Activated T-cell treated with anti-CD3 and anti-CD28 coated beads, Interleukin-2, amount 50 U/mL, for 24 hours (primary cell): ENCODE measurements around the gene LHPP.
"Not testable (repeated sequence)": the region's sequence is repeated elsewhere in the genome, so short reads cannot be mapped to it uniquely, and the experiment has no call there.

Source experiments
- DNase-seq: peaks from one replicate; pipeline ENCODE4 v3.0.0-alpha.2; 2020
- H3K27ac Mint-ChIP-seq: 2 replicates; pipeline ENCODE4 v1.8.0; 2020; ENCODE audit warnings: mild to moderate bottlenecking, mixed read lengths
- H3K27me3 Mint-ChIP-seq: 2 replicates; pipeline ENCODE4 v1.8.0; 2020; ENCODE audit warnings: mixed read lengths
- H3K36me3 Mint-ChIP-seq: 2 replicates; pipeline ENCODE4 v1.8.0; 2020; ENCODE audit warnings: low read depth, mixed read lengths
- H3K4me1 Mint-ChIP-seq: 2 replicates; pipeline ENCODE4 v1.8.0; 2020; ENCODE audit warnings: low read depth, mixed read lengths
- H3K4me3 Mint-ChIP-seq: 2 replicates; pipeline ENCODE4 v1.8.0; 2020; ENCODE audit warnings: mild to moderate bottlenecking, moderate library complexity, mixed read lengths
- H3K9me3 Mint-ChIP-seq: 2 replicates; pipeline ENCODE4 v1.8.0; 2020; ENCODE audit warnings: mixed read lengths

Gene LHPP

DNA sequence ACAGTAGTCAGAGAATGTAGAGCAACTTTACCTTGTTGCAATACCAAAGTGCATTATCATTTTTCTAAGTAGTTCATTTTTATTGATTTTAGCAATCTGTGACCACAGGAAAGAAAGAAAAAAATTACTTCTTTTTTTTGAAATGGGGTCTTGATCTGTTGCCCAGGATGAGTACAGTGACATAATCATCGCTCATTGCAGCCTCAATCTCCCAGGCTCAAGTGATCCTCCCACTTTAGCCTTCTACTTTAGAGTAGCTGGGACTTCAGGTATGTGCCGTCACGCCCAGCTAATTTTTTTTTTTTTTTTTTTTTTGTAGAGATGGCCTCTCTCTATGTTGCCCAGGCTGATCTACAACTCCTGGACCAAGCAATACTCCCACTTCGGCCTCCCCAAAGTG is 31.5 kb upstream of the LHPP start:
- no peaks in the 10 kb centered on the region for H3K4me1 Mint-ChIP-seq
- H3K4me3 Mint-ChIP-seq, result no peak overlapping the region
- no peak for DNase-seq
- no peaks in the 10 kb centered on the region for H3K36me3 Mint-ChIP-seq
- no peaks in the 10 kb centered on the region for H3K9me3 Mint-ChIP-seq
- H3K27me3 Mint-ChIP-seq, result peaks cover 11% of the 10 kb centered on the region
- H3K27ac Mint-ChIP-seq, result no peak overlapping the region

DNA sequence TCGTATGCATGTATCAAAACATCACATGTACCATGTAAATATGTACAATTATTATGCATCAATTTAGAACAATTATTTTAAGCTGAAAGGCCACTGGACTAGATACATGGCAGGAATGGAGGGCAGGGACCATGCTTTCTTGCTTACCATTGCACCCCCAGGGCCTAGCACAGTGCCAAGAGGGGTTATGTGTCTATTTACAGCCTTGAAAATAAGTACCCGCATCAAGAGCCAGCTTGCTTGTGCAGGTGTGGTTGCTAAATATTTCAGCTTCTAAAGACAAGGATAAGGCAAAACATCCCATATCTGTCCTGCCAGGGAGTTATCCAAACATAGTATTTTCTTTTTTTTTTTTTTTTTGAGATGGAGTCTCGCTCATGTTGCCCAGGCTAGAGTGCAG is 28.2 kb upstream of the LHPP start:
- Mint-ChIP-seq H3K4me1 (peaks cover 3% of the 10 kb centered on the region), H3K36me3 (no peaks in the 10 kb centered on the region), H3K27ac (no peak overlapping the region), H3K4me3 (no peak overlapping the region), H3K27me3 (peaks cover 10% of the 10 kb centered on the region), H3K9me3 (no peaks in the 10 kb centered on the region)
- no peak for DNase-seq

DNA sequence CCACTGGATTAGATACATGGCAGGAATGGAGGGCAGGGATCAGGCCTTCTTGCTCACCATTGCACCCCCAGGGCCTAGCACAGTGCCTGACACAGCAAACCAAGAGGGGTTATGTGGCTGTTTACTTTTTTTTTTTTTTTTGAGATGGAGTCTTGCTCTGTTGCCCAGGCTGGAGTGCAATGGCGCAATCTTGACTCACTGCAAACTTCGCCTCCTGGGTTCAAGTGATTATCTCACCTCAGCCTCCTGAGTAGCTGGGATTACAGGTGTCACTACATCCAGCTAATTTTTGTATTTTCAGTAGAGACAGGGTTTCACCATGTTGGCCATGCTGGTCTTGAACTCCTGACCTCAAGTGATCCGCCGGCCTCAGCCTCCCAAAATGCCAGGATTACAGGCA is 25.9 kb upstream of the LHPP start:
- not testable (repeated sequence) for H3K4me1 Mint-ChIP-seq, H3K27me3 Mint-ChIP-seq, DNase-seq, H3K9me3 Mint-ChIP-seq, H3K27ac Mint-ChIP-seq, H3K4me3 Mint-ChIP-seq, H3K36me3 Mint-ChIP-seq

DNA sequence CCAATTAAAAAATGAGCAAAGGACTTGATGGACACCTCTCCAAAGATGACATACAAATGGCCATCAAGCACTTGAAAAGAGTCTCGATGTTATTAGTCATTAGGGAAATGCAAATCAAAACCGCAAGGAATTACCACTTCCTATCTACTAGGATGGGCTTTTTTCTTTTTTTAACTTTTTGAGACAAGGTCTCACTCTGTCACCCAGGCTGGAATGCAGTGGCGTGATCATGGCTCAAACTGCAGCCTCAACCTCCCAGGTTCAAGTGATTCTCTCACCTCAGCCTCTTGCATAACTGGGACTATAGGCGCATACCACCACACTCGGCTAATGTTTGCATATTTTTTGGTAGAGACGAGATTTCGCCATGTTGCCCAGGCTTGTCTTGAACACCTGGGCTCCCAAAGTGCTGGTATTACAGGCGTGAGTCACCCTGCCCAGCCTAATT is 25.4 kb upstream of the LHPP start:
- Mint-ChIP-seq H3K27ac (no peak overlapping the region), H3K27me3 (peaks cover 10% of the 10 kb centered on the region), H3K9me3 (no peaks in the 10 kb centered on the region), H3K4me3 (no peak overlapping the region), H3K36me3 (no peaks in the 10 kb centered on the region), H3K4me1 (peaks cover 3% of the 10 kb centered on the region)
- DNase-seq, result no peak

DNA sequence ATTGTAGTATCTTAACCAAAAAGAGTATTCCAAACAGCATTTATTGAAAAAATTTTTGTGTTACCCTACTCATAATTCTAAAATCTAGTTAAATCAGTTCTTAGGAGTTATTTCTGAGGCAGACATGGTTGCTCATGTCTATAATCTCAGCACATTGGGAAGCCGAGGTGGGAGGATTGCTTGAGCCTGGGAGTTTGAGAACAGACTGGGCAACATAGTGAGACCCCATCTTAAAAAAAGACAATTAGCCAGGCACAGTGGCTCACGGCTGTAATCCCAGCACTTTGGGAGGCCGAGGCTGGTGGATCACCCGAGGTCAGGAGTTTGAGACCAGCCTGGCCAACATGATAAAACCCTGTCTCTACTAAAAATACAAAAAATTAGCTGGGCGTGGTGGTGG is 19.9 kb upstream of the LHPP start:
- not testable (repeated sequence) for H3K27ac Mint-ChIP-seq, H3K4me1 Mint-ChIP-seq, H3K36me3 Mint-ChIP-seq, DNase-seq, H3K4me3 Mint-ChIP-seq, H3K9me3 Mint-ChIP-seq
- H3K27me3 Mint-ChIP-seq, result peaks cover 34% of the 10 kb centered on the region

DNA sequence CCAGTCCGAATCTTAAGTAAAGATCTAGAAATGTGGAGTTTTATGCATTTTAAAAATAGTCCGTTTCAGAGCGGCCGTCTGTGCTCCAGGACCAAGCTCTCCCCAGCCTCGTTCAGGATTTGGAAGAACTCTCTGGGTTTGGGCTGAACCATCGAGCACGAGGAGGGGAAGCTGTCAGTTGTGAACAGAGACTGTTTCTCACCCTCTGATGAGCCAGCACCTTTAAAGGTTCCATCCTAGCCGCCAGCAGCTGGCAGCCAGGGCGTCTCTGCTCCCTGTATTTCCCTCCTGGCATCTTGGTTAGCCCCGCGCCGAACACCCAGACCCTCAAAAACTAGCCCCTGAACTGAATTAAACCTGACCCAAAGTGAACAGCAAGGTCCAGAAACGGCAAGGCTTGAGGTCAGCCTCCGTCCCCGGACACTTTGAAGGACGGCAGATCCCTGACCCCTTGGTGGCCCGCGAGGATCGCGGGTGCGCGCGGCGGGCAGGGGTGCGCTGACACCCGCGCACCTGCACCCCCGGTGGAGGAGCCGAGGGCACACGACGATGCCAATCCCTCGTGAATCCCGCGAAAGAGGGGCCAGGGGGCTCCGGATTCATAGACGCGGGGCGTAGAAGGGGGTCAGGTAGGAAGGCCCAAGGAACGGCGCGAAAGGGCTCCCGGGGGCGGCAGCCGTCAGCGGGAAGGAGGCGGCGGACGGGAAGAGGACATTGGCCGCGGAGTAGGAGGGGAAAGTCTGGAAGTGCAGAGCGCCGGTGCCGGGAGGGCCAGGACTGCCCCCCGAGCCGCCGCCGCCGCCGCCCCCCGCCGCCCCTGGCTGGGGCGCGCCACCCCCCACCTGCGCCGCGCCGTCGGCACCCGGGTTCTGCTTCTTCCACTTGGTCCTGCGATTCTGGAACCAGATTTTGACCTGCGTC is 14.5 kb upstream of the LHPP start:
- no peaks in the 10 kb centered on the region for H3K36me3 Mint-ChIP-seq
- H3K4me3 Mint-ChIP-seq, result peak overlapping the region; percentile 27
- no peak for DNase-seq
- peaks cover 23% of the 10 kb centered on the region for H3K4me1 Mint-ChIP-seq
- no peak overlapping the region for H3K27ac Mint-ChIP-seq
- H3K9me3 Mint-ChIP-seq, result no peaks in the 10 kb centered on the region
- H3K27me3 Mint-ChIP-seq, result peaks cover 77% of the 10 kb centered on the region

DNA sequence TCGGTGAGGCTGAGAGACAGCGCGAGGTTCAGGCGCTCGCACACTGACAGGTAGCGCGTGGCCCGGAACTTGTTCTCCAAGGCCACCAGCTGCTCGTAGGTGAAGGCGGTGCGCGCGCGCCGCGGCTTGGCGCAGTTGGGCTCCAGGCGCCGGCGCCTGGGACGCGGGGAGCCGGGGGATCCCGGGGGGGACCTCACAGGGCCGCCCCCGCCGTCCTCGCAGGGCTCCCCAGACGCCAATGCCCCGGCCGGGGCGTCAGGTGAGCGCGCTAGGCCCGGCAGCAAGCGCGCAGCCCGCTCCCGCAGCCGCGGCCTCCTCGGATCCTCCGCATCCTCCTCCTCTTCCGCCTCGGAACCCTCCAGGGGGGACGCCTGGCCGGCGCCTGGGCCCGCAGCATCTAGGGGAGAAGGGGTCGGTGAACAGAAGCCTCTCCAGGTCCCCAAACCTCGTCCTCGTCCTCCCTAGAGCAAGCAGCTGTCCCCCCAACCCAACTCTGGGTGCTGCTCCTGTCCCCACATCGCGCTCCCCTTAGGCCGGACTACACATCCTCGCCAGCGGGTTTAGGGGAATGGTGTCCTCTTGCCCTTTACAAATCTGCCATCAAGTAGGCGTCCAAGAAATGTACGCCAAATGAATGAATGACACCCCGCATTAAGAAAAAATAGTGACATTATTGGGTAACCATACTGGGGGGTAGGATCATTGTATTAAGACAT is 13.7 kb upstream of the LHPP start:
- Mint-ChIP-seq H3K27ac (no peak overlapping the region), H3K9me3 (no peaks in the 10 kb centered on the region), H3K4me3 (peak overlapping the region; percentile 54), H3K27me3 (peaks cover 85% of the 10 kb centered on the region), H3K36me3 (no peaks in the 10 kb centered on the region), H3K4me1 (peaks cover 23% of the 10 kb centered on the region)
- DNase-seq, result no peak

DNA sequence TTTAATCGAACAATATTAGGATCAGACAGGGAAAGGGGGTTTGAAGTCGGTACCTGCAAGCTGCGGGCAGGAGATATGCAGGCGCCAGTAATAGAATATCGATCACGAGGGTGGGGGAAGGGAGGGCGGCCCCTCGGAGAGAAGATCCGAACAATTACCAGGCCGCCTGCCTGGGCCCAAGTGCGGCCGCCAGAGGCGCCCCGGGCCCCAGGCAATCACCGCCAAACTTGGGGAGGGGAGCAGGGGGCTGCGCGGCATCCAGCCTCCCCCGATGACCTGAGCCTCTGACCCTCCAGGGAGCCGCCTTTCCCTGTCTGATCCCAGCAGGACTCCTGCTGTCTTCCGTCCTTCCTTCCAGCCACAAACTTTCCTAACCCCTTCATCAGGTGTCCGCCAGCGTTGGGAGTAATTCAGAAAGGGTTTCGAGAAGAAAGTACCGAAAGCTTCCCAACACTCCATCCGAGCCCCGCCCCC is 12.9 kb upstream of the LHPP start:
- Mint-ChIP-seq H3K9me3 (no peaks in the 10 kb centered on the region), H3K4me1 (peaks cover 23% of the 10 kb centered on the region), H3K4me3 (peak overlapping the region; percentile 54), H3K27ac (no peak overlapping the region), H3K27me3 (peaks cover 86% of the 10 kb centered on the region), H3K36me3 (no peaks in the 10 kb centered on the region)
- no peak for DNase-seq

DNA sequence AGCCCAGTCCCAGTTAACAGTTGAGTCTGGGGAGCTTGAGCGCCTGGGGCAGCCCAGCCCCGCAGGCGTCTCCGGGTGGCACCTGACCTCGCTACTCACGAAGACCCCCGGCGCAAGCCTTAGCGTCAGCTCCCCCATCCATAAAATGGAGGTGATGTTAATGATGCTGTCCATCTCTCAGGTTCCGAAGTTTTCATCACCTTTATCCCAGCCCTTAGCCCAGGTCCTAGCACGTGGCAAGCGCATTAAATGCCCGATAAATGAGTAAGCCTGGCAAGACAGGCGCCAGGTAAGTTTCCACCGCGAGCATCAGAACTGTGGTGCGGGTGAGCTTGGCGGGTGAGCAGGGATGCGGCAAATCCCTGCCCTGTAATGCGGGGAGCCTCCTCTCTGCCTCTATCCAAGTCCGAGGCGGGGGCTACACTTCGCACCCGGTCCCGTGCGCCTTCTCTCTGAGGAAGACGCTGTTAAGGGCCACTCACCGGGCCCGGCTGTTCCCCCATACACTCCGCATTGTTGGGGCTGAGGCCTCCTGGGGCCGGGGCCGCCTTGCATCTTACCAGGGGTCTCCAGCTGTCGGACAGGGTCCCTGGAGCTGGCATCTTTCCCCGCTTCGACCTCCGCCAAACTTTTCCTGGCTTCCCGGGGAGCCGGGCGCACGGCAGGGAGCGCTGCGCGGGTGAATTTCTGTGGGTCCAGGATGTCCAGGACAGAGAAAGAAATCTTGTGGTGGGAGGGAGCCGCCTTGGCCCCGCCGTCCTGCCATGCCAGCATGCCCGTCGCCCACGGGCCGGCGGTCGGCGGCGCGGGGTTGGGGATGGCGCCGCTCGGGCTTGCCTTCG is 12.2 kb upstream of the LHPP start:
- H3K4me1 Mint-ChIP-seq, result peaks cover 23% of the 10 kb centered on the region
- H3K4me3 Mint-ChIP-seq, result peak overlapping the region; percentile 54
- H3K27ac Mint-ChIP-seq, result no peak overlapping the region
- H3K9me3 Mint-ChIP-seq, result no peaks in the 10 kb centered on the region
- peaks cover 88% of the 10 kb centered on the region for H3K27me3 Mint-ChIP-seq
- DNase-seq, result no peak
- H3K36me3 Mint-ChIP-seq, result no peaks in the 10 kb centered on the region

DNA sequence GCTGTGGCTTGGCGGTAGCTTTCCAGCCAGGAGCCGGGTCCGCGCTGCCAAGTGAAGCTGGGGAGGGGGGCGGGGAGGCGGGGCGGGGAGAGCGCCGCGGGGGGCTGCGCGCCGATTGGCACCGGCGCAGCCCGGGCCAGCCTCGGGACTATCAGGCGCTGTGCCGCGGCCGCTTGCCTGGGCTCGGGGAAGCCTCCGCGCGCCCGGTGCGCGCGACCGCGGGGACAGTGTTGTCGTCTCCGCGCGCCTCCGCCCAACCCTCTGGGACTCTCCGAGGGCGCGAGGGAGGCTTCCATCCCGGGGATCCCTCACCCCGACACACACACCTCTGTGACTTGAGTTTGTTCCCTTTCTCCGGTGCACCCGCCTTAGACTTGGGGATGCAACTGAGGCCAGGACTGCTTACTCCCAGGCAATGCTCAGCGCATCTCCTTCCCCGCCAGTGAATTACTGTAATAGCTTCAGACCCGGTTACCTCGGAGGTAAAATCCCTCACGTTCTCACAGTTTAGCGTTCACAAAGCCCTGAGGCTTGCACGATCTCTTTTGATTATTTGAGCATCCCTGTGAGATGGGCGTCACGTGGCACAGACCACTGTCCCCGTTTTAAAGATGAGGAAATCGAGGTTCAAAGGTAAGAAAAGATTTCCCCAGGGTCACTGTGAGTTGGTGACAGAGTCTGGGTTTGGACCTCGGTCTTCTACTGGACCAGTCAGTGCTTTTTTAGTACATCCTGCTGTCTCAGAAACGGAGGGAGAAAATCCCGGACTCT is 11.4 kb upstream of the LHPP start, which contains the start of gene NKX1-2:
TSS of gene NKX1-2 (minus strand) at position 24 of the 771 bp plus-strand sequence. CDS start 92 bp downstream, outside the sequence.
- no peak for DNase-seq
- Mint-ChIP-seq H3K27ac (no peak within 1 kb of the TSS), H3K36me3 (no peaks in the 10 kb centered on the region), H3K9me3 (no peaks in the 10 kb centered on the region), H3K27me3 (peaks cover 89% of the 10 kb centered on the region), H3K4me1 (peaks cover 23% of the 10 kb centered on the region), H3K4me3 (peak within 1 kb of the TSS; percentile 54)

DNA sequence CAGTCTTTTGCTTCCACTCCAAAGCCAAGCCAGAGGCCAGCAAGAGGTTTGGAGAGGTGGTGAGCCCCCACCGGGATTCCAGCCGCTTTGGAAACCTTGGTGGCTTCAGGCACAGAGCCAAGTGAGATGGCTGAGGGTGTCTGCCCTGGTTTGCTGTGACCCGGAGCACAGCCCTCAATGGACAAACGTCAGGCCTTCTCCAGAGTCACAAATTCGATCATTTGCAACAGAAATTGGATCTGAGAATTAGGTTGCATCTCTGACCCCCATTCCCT is 10.9 kb upstream of the LHPP start:
- DNase-seq, result no peak
- H3K4me3 Mint-ChIP-seq, result no peak overlapping the region
- H3K27ac Mint-ChIP-seq, result no peak overlapping the region
- peaks cover 90% of the 10 kb centered on the region for H3K27me3 Mint-ChIP-seq
- peaks cover 23% of the 10 kb centered on the region for H3K4me1 Mint-ChIP-seq
- no peaks in the 10 kb centered on the region for H3K36me3 Mint-ChIP-seq
- no peaks in the 10 kb centered on the region for H3K9me3 Mint-ChIP-seq

DNA sequence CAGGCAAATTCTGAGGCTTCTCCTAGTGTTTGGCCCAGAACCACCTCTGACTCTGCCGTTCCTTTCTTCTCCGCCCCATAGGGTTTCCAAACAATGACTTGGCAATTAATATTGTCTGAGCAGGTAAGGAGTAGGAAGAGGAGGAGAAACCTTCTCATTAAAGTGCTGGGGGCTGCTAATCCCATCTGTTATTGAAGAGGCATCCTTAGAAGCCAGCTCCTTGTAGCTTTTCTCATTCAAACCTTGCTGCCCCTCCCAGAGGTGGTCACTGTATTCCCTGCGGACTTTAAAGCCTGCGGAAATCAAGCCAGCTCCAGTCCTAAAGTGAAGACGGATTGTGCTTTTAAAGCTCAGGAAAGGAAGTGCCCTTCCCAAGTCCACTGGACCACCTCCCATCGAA is 10.3 kb upstream of the LHPP start:
- DNase-seq, result no peak
- H3K4me1 Mint-ChIP-seq, result peaks cover 23% of the 10 kb centered on the region
- H3K27me3 Mint-ChIP-seq, result peaks cover 90% of the 10 kb centered on the region
- H3K4me3 Mint-ChIP-seq, result no peak overlapping the region
- no peaks in the 10 kb centered on the region for H3K36me3 Mint-ChIP-seq
- H3K9me3 Mint-ChIP-seq, result no peaks in the 10 kb centered on the region
- H3K27ac Mint-ChIP-seq, result no peak overlapping the region

DNA sequence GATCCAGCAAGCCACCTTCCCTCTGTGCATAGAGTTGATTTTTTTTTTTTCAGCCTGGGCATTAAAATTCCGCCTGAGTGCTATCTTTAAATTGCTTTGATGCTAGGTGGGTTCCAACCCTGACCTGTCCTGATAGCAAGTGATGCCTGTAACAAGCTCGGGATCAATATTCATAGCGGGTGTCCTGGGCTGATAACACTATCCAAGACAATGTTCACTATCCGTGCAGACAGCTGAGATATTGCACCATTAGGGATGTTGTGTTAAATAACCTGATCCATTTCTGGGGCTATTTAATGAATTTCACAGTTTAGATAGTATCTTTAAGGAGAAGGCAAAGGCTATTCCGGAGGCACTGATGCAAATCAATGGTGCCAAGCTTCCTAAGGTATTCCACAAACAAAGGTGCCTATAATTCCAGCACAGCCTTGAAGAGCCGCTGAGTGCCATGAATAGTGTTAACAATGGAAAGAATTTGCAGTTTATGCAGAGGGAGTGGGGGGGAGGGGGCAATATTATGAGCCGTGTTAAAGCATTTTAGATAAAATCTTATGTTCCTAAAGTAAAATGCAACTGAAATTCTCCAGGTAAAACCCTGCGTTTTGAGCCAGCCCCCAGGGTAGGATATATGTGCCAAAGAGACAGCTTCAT is 7.5 kb upstream of the LHPP start:
- no peaks in the 10 kb centered on the region for H3K9me3 Mint-ChIP-seq
- peaks cover 10% of the 10 kb centered on the region for H3K4me1 Mint-ChIP-seq
- H3K27ac Mint-ChIP-seq, result no peak overlapping the region
- no peaks in the 10 kb centered on the region for H3K36me3 Mint-ChIP-seq
- H3K27me3 Mint-ChIP-seq, result peaks cover 74% of the 10 kb centered on the region
- no peak overlapping the region for H3K4me3 Mint-ChIP-seq
- DNase-seq, result no peak
